Measurements from ENCODE around the gene EMID1.

DNA sequence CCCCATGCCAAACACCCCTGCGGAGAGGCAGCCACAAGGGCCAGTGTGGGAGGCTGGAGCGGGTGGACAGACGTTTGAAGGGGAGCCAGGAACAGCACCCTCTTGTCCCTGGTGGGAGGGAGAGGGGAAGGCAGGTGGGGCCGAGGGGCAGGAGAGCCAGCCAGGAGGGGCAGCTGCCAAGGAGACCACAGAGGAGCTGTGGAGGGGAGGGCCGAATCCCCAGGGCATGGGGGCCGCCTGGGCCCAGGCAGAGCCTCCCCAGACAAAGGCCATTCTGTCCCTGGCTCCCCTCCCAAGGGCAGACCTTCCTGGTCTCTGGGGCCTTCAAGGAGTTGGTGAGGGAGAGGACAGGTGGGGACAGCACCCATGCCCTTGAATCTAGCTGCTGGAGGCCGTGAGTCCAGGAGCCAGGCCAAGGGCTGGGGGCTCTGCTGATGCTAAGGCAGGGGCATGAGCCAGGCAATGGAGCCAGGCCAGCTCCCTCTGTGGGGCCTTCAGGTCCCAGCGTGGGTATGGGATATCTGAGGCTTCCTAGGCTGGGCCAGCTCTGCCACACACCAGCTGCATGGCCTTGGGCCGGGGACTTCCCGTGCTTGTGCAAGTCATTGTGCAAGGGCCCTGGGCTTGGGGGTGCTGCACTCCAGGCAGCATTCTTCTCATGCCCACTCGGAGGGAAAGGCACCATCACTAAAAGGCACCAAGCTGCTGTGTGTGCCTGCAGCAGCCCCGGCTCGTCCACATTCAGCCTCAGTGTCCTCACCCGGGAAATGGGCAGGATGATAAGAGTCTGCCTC is 11.4 kb downstream of the EMID1 start:
- TF ChIP-seq, protein P1, sequence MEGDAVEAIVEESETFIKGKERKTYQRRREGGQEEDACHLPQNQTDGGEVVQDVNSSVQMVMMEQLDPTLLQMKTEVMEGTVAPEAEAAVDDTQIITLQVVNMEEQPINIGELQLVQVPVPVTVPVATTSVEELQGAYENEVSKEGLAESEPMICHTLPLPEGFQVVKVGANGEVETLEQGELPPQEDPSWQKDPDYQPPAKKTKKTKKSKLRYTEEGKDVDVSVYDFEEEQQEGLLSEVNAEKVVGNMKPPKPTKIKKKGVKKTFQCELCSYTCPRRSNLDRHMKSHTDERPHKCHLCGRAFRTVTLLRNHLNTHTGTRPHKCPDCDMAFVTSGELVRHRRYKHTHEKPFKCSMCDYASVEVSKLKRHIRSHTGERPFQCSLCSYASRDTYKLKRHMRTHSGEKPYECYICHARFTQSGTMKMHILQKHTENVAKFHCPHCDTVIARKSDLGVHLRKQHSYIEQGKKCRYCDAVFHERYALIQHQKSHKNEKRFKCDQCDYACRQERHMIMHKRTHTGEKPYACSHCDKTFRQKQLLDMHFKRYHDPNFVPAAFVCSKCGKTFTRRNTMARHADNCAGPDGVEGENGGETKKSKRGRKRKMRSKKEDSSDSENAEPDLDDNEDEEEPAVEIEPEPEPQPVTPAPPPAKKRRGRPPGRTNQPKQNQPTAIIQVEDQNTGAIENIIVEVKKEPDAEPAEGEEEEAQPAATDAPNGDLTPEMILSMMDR (IDR thresholded peaks at IDR 0.05): no peak
- TF ChIP-seq POLR2AphosphoS5 (IDR thresholded peaks at IDR 0.05; ENCODE audit: low read depth, low read length) (no peak), FOXJ3 (CRISPR knock-in tag; IDR thresholded peaks at IDR 0.05) (no peak), RXRA (IDR thresholded peaks at IDR 0.05; ENCODE audit: borderline replicate concordance, low read depth) (no peak), MXI1 (IDR thresholded peaks at IDR 0.05; ENCODE audit: low read depth, low read length) (no peak), RAD21 (IDR thresholded peaks at IDR 0.05; ENCODE audit: low read length) (no peak), NRF1 (IDR thresholded peaks at IDR 0.05; ENCODE audit: low read depth, low read length) (no peak), CHD2 (IDR thresholded peaks at IDR 0.05; ENCODE audit: low read length, partially characterized antibody) (no peak), FOSL2 (IDR thresholded peaks at IDR 0.05; ENCODE audit: borderline replicate concordance, low read depth) (no peak), JUND (IDR thresholded peaks at IDR 0.05) (no peak), GABPA (IDR thresholded peaks at IDR 0.05; ENCODE audit: low read depth) (no peak)
- TF ChIP-seq, protein P2, sequence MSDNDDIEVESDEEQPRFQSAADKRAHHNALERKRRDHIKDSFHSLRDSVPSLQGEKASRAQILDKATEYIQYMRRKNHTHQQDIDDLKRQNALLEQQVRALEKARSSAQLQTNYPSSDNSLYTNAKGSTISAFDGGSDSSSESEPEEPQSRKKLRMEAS (IDR thresholded peaks at IDR 0.05; ENCODE audit: low read depth): no peak
- TF ChIP-seq, protein P3, sequence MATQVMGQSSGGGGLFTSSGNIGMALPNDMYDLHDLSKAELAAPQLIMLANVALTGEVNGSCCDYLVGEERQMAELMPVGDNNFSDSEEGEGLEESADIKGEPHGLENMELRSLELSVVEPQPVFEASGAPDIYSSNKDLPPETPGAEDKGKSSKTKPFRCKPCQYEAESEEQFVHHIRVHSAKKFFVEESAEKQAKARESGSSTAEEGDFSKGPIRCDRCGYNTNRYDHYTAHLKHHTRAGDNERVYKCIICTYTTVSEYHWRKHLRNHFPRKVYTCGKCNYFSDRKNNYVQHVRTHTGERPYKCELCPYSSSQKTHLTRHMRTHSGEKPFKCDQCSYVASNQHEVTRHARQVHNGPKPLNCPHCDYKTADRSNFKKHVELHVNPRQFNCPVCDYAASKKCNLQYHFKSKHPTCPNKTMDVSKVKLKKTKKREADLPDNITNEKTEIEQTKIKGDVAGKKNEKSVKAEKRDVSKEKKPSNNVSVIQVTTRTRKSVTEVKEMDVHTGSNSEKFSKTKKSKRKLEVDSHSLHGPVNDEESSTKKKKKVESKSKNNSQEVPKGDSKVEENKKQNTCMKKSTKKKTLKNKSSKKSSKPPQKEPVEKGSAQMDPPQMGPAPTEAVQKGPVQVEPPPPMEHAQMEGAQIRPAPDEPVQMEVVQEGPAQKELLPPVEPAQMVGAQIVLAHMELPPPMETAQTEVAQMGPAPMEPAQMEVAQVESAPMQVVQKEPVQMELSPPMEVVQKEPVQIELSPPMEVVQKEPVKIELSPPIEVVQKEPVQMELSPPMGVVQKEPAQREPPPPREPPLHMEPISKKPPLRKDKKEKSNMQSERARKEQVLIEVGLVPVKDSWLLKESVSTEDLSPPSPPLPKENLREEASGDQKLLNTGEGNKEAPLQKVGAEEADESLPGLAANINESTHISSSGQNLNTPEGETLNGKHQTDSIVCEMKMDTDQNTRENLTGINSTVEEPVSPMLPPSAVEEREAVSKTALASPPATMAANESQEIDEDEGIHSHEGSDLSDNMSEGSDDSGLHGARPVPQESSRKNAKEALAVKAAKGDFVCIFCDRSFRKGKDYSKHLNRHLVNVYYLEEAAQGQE (IDR thresholded peaks at IDR 0.05; ENCODE audit: low read depth, low read length): no peak
